Daoy (cell line): ENCODE results near the gene CFAP57. TPM values are rescaled to one million over a fixed set of nuclear protein-coding genes. Genes with fewer than 3 reads are reported as not detected.
"Not testable (repeated sequence)": the region's sequence is repeated elsewhere in the genome, so short reads cannot be mapped to it uniquely, and the experiment has no call there.

Source experiments
- DNase-seq: peaks from one replicate; pipeline ENCODE4 v3.0.0-alpha.2; 2015; ENCODE audit warnings: low read depth
- total RNA-seq: library from RNA; depleted of rRNA; stranded (reverse); fragments of >200 nt; shearing (Covaris generic); gene quantifications from 2 replicates; pipeline ENCODE4 v1.2.3, GENCODE V29; 2014

The CFAP57 gene
- total RNA-seq, 1 experiment from 2014 or later: 0.51 TPM

DNA sequence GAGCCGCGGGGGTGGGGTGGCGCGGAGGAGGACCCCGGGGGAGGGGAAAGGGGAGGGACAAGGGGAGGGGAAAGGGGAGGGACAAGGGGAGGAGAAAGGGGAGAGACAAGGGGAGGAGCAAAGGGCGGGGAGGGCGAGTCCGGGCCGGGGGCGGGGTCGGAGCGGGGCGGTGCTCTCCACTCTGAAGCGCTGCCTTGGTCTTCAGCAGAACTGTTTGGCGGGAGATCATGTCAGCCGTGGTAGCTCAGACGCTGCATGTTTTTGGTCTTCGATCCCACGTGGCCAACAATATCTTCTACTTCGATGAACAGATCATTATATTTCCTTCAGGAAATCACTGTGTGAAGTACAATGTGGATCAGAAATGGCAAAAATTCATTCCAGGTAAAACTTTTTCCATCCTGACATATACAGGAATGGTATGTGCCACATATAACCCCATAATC, 420 bp downstream of the CFAP57 start:
- peak; percentile 89 for DNase-seq

DNA sequence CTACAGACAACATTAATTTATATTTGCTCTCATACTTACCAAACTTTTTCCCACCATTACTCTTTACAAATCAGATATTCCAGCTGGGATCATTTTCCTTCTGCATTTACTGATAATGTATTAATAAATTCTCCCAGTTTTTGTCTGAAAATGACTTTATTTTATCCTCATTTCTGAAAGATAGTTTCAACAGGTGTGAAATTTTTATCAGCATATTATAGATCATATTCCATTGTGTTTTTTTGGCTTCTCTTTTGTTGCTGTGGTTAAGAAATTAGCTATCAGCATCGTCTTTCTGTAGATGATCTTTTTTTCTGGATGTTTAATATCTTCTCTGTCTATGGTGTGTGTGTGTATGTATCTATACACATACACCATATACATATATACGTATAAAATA, 2.7 kb downstream of the CFAP57 start:
- no peak for DNase-seq

- DNase-seq: no peak
These were observed 5.6 kb downstream of the CFAP57 start for GRCh38 chr1:43177691-43178090.

DNA sequence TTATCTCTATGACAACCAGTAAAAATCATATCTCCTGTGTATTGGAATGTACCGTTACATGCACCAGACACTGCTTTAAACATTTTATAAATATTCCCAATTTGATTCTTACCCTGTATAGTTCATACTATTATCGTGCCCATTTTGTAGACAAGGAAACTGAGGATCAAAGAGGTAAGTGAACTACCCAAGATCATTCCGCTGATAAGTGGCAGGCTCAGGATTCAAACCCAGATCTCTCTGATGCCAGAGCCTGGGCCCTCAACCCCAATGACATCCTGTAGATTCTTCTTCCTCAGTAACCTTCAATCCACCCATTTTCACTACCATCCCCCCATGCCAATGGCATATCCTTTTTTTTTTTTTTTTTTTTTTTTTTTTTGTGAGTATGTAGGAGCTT, 12.3 kb downstream of the CFAP57 start:
- no peak for DNase-seq

DNA sequence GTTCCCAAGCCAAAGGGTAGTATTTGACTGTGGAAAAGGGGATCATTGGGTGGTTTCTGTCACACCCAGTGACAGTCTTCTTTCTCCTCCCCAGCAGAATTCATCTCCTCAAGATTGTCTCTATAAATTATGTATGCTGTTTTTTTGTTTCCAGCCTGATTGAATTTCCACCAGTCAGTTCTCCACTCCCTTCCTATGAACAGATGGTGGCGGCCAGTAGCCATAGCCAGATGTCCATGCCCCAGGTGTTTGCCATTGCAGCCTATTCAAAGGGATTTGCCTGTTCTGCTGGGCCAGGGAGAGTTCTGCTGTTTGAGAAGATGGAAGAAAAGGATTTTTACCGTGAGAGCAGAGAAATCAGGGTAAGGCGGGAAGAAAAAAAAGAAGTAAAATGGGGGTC, 12.9 kb downstream of the CFAP57 start:
- no peak for DNase-seq

- no peak for DNase-seq
These were observed 16.0 kb downstream of the CFAP57 start for GRCh38 chr1:43188106-43188505.

GRCh38 chr1:43194509-43194908, 22.4 kb downstream of the CFAP57 start:
- no peak for DNase-seq

DNA sequence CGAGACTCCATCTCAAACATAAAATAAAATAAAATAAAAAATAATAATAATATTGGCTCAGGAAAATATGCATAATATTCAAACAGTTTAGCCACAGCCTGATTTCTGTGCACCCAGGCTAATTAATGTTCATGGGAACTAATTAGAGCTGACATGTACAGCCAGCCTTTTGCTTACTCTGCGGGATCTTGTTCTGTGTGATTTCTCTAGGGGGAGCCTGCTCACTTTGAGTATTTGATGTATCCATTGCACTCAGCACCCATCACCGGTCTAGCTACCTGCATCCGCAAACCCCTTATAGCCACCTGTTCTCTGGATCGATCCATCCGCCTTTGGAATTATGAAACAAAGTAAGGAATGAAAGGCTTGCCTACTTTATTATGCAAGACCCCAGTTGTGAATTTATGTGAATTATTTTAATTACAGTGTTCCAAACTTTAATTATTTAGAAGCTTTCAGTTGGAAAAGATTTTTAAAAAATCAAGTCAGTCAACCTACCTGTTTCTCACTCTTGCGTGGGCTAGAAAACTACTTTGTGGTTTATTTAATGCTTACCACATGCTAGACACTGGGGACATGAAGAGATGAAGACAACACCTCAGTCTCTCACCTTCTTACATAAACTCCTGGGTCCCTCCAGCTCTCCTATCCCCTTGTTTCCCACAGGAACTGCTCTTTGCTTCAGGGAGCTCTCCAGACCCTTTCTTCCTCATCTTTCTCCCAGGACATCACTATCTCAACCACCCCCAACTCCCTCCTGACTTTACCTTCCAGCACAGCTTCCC, 25.4 kb downstream of the CFAP57 start:
- no peak for DNase-seq

DNA sequence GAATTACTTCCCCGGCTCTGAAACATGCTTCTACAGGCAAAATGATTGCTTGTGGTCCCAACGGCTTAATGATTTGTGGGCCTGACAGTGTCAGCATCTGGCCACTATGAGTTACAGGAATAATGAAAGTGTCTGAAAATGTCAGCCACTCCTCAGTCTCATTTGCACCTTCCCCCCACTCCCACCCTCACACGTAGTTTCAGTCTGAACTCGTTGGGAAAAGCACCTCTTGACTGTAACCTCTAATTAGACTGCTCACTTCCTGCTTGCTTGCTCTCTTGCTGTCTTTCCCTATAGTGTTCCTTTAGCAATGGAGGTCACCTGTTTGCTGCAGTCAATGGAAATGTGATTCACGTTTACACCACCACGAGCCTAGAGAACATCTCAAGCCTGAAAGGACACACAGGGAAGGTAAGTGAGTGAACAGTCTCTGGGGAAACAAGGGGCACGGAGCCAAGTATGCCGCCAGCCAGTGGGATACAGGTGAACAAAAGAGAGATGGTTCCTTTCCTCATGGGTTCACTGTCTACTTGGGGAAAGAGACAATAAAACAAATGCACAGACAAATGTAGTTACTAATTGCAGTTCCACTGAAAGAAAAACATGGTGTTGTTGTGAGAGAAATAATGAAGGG, 27.1 kb downstream of the CFAP57 start:
- peak; percentile 33 for DNase-seq

DNA sequence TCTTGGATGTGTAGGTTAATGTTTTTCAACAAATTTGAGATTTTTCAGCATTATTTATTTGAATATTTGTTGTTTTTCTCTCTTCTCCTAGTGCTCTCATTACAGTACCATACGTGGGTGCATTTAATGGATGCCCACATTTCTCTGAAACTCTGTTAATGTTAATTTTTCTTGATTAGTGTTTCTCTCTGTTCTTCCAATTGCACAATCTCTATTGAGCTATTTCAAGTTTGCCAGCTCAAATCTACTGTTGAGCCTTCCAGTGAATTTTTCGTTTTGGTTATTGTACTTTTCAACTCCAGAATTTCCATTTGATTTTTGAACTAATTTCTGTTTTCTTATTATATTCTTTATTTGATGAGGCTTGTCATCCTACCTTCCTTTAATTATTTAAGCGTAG, 31.7 kb downstream of the CFAP57 start:
- no peak for DNase-seq

DNA sequence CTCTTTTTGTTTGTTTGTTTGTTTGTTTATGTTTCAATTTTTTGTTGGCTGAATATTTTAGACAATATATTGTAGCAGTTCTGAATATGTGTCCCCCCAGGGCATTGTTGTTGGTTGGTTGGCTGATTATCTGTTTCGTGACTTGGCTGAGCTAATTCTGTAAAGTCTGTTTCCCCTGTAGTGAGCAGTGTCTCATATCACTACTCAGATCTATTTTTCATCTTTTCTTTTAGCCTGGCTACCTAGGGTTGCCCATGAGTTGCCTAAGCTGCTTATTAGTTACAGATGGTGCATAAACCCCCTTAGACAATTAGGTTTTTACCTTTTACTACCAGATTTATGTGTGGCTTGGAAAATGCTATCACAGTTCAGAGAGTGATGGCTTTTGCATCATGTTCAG, 32.3 kb downstream of the CFAP57 start:
- DNase-seq: no peak

DNA sequence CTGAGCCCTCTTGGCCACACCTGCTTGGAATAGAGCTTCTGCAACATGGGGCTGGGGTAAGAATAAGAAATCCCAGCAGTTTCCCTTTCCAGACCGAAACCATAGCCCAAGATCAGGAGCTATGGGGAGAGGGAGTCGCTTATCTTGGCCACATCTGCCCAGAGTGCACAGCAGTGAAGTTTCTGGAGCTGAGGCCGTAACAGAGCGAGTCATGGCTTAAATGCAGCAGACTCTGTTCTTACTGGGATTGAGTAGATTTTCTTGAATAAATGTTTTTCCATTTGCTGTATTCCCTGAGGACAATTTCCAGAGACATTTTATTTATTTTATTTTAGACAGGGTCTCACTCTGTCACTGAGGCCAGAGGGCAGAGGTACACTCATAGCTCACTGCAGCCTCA, 33.5 kb downstream of the CFAP57 start:
- peak; percentile 64 for DNase-seq

GRCh38 chr1:43206600-43207228, 34.6 kb downstream of the CFAP57 start:
- peak; percentile 95 for DNase-seq

DNA sequence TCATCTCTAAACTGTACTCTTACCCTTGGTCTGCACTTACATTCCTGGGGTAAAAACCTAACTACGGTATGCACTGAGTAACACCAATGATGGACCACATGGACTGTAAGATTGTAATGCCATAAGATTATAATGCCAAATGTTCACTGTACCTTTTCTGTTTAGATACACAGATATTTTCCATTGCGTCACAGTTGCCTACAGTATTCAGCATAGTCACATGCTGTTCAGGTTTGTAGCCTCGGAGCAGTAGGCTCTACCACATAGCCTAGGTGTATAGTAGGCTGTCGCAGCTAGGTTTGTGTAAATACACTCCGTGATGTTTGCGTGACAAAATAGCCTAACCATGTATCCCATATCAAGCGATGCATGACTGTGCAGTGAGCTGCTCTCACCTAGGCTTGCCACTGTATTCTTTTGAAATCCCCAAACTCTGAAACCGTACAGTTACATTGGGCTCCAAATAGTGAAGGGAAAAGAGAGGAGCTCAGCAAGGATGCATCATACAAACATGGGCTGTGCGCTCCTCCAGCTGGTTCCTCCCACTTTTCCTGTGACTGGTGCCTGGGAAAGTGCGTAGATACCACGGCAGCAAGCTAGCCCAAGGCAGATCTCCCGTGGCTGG, 35.2 kb downstream of the CFAP57 start:
- DNase-seq: peak; percentile 38

DNA sequence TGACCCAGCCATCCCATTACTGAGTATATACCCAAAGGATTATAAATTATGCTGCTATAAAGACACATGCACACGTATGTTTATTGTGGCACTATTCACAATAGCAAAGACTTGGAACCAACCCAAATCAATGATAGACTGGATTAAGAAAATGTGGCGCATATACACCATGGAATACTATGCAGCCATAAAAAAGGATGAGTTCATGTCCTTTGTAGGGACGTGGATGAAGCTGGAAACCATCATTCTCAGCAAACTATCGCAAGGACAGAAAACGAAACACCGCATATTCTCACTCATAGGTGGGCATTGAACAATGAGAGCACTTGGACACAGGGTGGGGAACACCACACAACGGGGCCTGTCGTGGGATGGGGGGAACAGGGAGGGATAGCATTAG, 36.1 kb downstream of the CFAP57 start:
- DNase-seq: not testable (repeated sequence)

DNA sequence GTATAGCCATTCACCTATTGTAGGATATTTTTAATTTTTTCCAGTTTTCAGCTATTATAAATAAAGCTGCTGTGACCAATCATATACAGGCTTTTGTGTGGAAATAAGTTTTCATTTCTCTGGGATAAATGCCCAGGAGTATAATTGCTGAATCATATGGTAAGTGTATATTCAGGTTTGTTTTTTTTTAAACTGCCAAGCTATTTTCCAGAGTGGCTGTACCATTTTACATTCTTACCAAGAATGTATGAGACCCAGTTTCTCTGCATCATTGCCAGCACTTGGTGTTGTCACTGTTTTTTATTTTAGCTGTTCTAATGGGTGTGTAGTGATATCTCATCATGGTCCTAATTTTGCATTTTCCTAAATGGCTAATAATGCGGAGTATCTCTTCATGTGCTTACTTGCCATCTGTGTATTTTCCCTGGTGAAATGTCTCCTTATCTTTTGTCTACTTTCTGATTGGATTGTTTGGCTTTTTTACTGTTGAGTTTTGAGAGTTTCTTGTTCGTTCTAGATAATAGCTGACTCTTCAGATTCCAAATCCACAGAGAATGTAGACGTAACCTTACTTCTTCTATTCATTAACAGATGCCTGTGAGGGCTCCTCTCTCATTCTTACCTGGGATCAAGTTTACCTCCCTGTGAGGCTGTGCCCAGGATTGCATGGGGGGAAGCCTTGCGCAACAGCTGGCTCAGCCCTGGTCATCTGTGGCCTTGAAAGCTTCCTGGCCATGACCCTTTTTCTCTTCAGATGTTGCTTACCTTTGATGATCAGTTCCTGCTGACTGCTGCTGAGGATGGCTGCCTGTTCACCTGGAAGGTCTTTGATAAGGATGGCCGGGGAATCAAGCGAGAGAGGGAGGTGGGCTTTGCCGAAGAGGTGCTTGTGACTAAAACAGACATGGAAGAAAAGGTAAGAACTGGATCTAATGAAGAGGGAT, 42.6 kb downstream of the CFAP57 start:
- no peak for DNase-seq

DNA sequence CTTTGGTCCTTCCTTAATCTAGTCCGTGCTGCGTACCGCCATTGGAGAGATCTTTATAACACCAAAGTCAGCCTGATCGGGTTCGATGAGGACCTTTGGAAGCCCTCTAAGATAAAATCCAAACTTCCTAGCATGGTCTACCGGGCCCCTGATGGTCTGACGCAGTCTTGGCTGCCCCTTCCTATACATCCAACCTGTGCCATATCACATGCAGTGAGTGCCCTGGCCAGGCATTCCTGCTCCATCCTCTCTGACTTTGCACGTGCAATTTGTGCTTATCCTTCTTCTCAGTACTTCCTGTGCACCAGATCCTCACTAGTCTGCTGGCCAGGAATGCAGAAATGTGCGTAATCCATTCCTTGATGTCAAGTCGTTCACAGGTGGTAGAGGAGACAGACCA, 45.6 kb downstream of the CFAP57 start:
- no peak for DNase-seq

- DNase-seq: no peak
These were observed 49.0 kb downstream of the CFAP57 start for GRCh38 chr1:43220905-43221778.

- DNase-seq: no peak
These were observed 49.7 kb downstream of the CFAP57 start for GRCh38 chr1:43221797-43222196.

- no peak for DNase-seq
These were observed 50.7 kb downstream of the CFAP57 start for GRCh38 chr1:43222879-43223278.
